Hepatocyte (in vitro differentiated cells): ENCODE data around the gene NOTCH4.

ENCODE experiments used
- CTCF ChIP-seq: fragments of 200-600 bp; sonication (generic); IDR thresholded peaks from 2 replicates; pipeline ENCODE4 v1.5.1; 2016; ENCODE audit warnings: antibody characterized with exemption, mild to moderate bottlenecking; ENCODE audit not compliant: poor library complexity
- EZH2 ChIP-seq: fragments of 200-600 bp; sonication (generic); IDR thresholded peaks from 2 replicates; pipeline ENCODE4 v1.6.1; 2016; ENCODE audit warnings: antibody characterized with exemption, mild to moderate bottlenecking, borderline replicate concordance
- EZH2phosphoT487 ChIP-seq: fragments of 200-600 bp; sonication (generic); IDR thresholded peaks from one replicate; pipeline ENCODE4 v1.6.1; 2018; ENCODE audit warnings: antibody characterized with exemption, mild to moderate bottlenecking, low read depth, moderate library complexity; ENCODE audit not compliant: unreplicated experiment, severe bottlenecking

- no peak for TF ChIP-seq CTCF
- TF ChIP-seq EZH2: no peak
- TF ChIP-seq EZH2phosphoT487: no peak
Observed at GRCh38 chr6:32247401-32247800, 23.5 kb upstream of the NOTCH4 start.
